DOHH2 (cell line): ENCODE data around the gene POFUT2.

Experiments used
- EZH2phosphoT487 ChIP-seq: fragments of 200-600 bp; sonication (generic); IDR thresholded peaks from 2 replicates; pipeline ENCODE4 v1.6.1; 2017; ENCODE audit warnings: borderline replicate concordance, mild to moderate bottlenecking, antibody characterized with exemption, low read length, moderate library complexity, mixed read lengths
- TF ChIP-seq, protein P1 (sequence below): fragments of 200-600 bp; sonication (generic); IDR thresholded peaks from one replicate; pipeline ENCODE4 v1.5.1; 2014; ENCODE audit warnings: antibody characterized with exemption, mild to moderate bottlenecking, low read depth, low read length; ENCODE audit not compliant: poor library complexity, severe bottlenecking

GRCh38 chr21:45249626-45250025, 38.1 kb downstream of the POFUT2 start:
- TF ChIP-seq, protein P1, sequence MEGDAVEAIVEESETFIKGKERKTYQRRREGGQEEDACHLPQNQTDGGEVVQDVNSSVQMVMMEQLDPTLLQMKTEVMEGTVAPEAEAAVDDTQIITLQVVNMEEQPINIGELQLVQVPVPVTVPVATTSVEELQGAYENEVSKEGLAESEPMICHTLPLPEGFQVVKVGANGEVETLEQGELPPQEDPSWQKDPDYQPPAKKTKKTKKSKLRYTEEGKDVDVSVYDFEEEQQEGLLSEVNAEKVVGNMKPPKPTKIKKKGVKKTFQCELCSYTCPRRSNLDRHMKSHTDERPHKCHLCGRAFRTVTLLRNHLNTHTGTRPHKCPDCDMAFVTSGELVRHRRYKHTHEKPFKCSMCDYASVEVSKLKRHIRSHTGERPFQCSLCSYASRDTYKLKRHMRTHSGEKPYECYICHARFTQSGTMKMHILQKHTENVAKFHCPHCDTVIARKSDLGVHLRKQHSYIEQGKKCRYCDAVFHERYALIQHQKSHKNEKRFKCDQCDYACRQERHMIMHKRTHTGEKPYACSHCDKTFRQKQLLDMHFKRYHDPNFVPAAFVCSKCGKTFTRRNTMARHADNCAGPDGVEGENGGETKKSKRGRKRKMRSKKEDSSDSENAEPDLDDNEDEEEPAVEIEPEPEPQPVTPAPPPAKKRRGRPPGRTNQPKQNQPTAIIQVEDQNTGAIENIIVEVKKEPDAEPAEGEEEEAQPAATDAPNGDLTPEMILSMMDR, result no peak
- no peak for TF ChIP-seq EZH2phosphoT487
